Omental fat pad (tissue), 4 donors: Measurements from ENCODE around the gene WDR77. TPM values are rescaled to one million over a fixed set of nuclear protein-coding genes. Genes with fewer than 3 reads are reported as not detected.

Experiments used
- ATAC-seq: fragments of 150-250 bp; one replicate; pipeline ENCODE4 v1.9.1; 2016; ENCODE audit warnings: mild to moderate bottlenecking, moderate library complexity; ENCODE audit not compliant: low FRiP score
- DNase-seq: peaks from one replicate; pipeline ENCODE4 v3.0.0-alpha.2; 2019; ENCODE audit warnings: low spot score
- CTCF ChIP-seq, 3 donors: fragments of 450-650 bp; IDR thresholded peaks; one replicate each; pipeline ENCODE4 v1.5.1; 2016 to 2017; ENCODE audit warnings: antibody characterized with exemption in 3 of 3, mild to moderate bottlenecking in 3 of 3, moderate library complexity in 2 of 3
- total RNA-seq, 4 donors: library from RNA; depleted of rRNA; stranded (reverse); fragments of >200 nt; gene quantifications; one replicate each; pipeline ENCODE4 v1.1.0, GENCODE V29; 2016

The WDR77 gene
- total RNA-seq, 4 donors from 2014 or later, result 25.9 to 44.9 (median 33.9) TPM

DNA sequence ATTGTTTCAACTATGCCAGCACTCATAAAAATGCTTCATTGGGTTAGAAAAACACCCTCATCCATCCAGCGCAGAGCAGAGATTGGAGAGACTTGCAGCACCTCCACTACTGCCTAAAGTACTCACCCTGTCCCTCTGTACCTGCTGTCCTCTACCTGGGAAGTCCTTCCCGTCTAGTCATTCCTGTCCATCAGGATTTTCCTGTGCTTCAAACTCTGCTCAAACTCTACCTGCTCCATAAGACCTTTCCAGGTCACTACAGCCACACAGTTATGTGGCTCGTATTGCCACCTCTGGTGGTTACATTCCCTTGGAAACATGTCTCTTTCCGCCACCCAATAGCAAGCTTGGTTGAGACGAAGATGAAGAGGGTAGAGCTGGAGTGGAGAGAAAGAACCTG is 28.7 kb downstream of the WDR77 start:
- no peak for ATAC-seq
- no peak for TF ChIP-seq CTCF (IDR thresholded peaks at IDR 0.05)
- no peak for DNase-seq

DNA sequence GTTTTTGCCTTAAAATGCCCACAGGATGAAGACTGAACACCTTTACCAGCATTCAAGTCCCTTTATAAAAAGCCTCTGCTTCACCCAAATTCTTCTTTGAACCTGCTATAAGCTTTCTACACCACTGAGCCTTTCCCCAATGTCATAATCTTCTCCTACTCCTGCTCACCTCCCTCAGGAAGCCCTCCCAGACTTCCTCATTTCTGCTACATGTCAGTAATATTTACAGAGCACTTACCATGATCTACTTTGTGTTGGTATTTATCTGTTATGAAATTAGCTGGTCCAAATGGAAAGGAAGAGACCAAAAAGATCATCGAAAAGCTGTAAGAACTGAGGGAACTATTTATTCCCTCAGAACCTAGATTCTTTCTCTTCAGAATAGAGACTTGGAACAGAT is 30.0 kb downstream of the WDR77 start:
- ATAC-seq, result no peak
- no peak for DNase-seq
- TF ChIP-seq CTCF (IDR thresholded peaks at IDR 0.05), result no peak

DNA sequence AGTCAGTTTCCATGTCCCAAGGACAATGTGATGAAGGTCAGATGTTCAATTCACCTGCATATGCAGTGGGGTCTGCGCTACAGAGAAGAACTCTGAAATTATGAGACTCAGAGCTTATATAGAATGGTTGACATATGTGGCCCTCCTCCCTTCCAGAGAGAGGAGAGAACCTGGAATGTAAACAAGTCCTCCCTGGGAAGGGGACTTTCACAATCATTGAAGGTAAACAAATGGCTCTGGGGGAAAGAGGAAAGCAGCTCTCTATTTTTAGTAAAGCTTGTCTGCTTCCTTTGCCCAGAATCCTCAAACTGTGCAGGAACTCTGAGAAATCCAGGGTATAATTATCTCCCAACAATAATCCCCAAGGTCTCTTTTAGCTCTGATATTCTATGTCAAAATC is 31.3 kb downstream of the WDR77 start:
- TF ChIP-seq CTCF (IDR thresholded peaks at IDR 0.05), result no peak
- DNase-seq (no peak), ATAC-seq (no peak)

DNA sequence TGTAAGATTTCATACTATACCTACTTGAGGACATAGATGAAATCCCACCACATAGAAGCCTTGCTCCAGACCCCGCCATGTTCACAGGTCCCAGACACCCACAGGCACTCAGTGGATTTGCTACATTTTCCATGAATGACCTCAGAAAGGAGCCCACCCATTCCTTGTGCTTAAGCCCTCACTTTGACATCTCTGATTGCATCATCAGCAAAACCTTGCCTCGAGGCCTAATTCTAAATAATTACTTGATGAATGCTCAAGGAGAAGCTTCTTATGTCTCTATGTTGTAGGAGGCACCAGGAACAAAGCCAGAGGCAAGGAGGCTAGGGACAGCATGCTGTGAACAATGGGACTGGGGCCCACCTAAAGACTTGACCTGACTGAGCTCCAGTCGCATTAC is 33.6 kb downstream of the WDR77 start:
- TF ChIP-seq CTCF (IDR thresholded peaks at IDR 0.05), result no peak
- no peak for ATAC-seq
- no peak for DNase-seq

DNA sequence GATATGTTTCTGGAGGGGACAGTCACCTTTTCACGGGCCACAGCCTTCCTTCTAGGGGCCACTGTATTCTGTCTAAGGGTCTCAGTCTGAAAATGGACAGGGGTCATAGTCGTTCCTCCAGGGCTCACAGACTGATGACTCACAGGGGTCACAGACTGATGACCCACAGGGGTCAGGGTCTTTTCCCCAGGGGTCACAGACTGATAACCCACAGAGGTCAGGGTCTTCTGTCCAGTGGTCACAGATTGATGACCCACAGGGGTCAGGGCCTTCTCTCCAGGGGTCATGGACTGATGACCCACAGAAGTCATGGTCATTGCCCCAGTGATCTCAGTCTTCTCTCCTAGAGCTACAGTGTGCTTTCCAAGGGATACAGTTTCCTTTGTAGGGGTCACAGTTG is 34.3 kb downstream of the WDR77 start:
- no peak for TF ChIP-seq CTCF (IDR thresholded peaks at IDR 0.05)
- DNase-seq (no peak), ATAC-seq (no peak)

GRCh38 chr1:111412839-111413238 is 36.2 kb downstream of the WDR77 start:
- no peak for DNase-seq
- ATAC-seq, result no peak
- TF ChIP-seq CTCF (IDR thresholded peaks at IDR 0.05), result no peak

DNA sequence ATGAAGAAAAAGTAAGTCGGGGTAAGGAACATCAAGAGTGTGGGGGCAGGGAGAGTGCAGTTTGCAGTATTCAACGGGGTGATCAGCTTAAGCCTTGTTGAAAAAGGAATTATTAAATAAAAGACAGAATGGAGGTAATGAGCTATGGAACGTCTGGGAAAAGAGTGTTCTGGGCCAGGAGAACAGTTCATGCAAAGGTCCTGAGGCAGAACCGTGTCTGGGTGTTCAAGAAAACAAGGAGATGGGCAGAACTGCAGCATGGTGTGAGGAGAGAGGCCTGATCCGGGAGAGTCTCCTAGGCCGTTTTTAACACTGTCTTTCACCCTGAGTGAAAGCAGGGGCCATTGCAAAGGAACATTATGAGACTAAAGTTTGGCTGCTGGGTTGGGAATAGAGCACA is 41.8 kb downstream of the WDR77 start:
- no peak for ATAC-seq
- DNase-seq, result no peak
- TF ChIP-seq CTCF (IDR thresholded peaks at IDR 0.05), result no peak
